ENCODE data around the gene TAS2R9.
"Not testable (repeated sequence)": the region's sequence is repeated elsewhere in the genome, so short reads cannot be mapped to it uniquely, and the experiment has no call there.

The TAS2R9 gene

GRCh38 chr12:10810068-10810467 lies at the start of gene TAS2R9:
Gene TAS2R9, minus strand, starts transcription at chr12:10810168. Its CDS starts 93 bp downstream, at chr12:10810075.
- DNase-seq (ENCODE audit: low read depth), result no peak

- DNase-seq (ENCODE audit: low read depth), result no peak
These were observed 45.8 kb upstream of the TAS2R9 start for GRCh38 chr12:10855807-10856206.

GRCh38 chr12:10853776-10854175 lies 43.8 kb upstream of the TAS2R9 start:
- DNase-seq (ENCODE audit: low read depth), result no peak

- no peak for DNase-seq (ENCODE audit: low read depth)
These were observed 41.4 kb upstream of the TAS2R9 start for GRCh38 chr12:10851243-10851858.

GRCh38 chr12:10849425-10849878 lies 39.5 kb upstream of the TAS2R9 start, which contains the start of gene PRR4:
Gene PRR4, minus strand, starts transcription at chr12:10849475. Its CDS starts 38 bp downstream, at chr12:10849437.
- no peak for DNase-seq (ENCODE audit: low read depth)

GRCh38 chr12:10847744-10848143 lies 37.8 kb upstream of the TAS2R9 start:
- no peak for DNase-seq (ENCODE audit: low read depth)

- no peak for DNase-seq (ENCODE audit: low read depth)
These were observed 32.9 kb upstream of the TAS2R9 start for GRCh38 chr12:10842862-10843261.

- DNase-seq (ENCODE audit: low read depth), result no peak
These were observed 28.5 kb upstream of the TAS2R9 start for GRCh38 chr12:10838461-10838860.

- no peak for DNase-seq (ENCODE audit: low read depth)
These were observed 20.0 kb upstream of the TAS2R9 start for GRCh38 chr12:10829994-10830393.

GRCh38 chr12:10826258-10826657 lies 16.3 kb upstream of the TAS2R9 start, which contains the start of gene TAS2R10:
Gene TAS2R10, minus strand, starts transcription at chr12:10826358. Its CDS starts 89 bp downstream, at chr12:10826269.
- DNase-seq (ENCODE audit: low read depth), result no peak

- no peak for DNase-seq (ENCODE audit: low read depth)
These were observed 15.0 kb upstream of the TAS2R9 start for GRCh38 chr12:10824957-10825356.

- no peak for DNase-seq (ENCODE audit: low read depth)
These were observed 2.0 kb upstream of the TAS2R9 start for GRCh38 chr12:10811883-10812536.

GRCh38 chr12:10807186-10807585 lies 2.8 kb downstream of the TAS2R9 start, which contains the start of gene TAS2R8:
Gene TAS2R8, minus strand, starts transcription at chr12:10807286. Its CDS starts 306 bp downstream, at chr12:10806980.
- no peak for DNase-seq (ENCODE audit: low read depth)

- no peak for DNase-seq (ENCODE audit: low read depth)
These were observed 7.4 kb downstream of the TAS2R9 start, which contains the start of gene TAS2R7 for GRCh38 chr12:10802587-10802986. Gene TAS2R7, minus strand, starts transcription at chr12:10802627. Its CDS starts 57 bp downstream, at chr12:10802570.

- no peak for DNase-seq (ENCODE audit: low read depth)
These were observed 8.2 kb downstream of the TAS2R9 start for GRCh38 chr12:10801741-10802140.

GRCh38 chr12:10794222-10794621 lies 15.7 kb downstream of the TAS2R9 start:
- DNase-seq (ENCODE audit: low read depth), result no peak

GRCh38 chr12:10791769-10792168 lies 18.2 kb downstream of the TAS2R9 start:
- DNase-seq (ENCODE audit: low read depth), result not testable (repeated sequence)

GRCh38 chr12:10783252-10783651 lies 26.7 kb downstream of the TAS2R9 start:
- DNase-seq (ENCODE audit: low read depth), result no peak

GRCh38 chr12:10779103-10779502 lies 30.9 kb downstream of the TAS2R9 start:
- DNase-seq (ENCODE audit: low read depth), result no peak

- no peak for DNase-seq (ENCODE audit: low read depth)
These were observed 38.7 kb downstream of the TAS2R9 start for GRCh38 chr12:10771132-10771733.

- no peak for DNase-seq (ENCODE audit: low read depth)
These were observed 50.3 kb downstream of the TAS2R9 start for GRCh38 chr12:10759657-10760056.

Data from non-pigmented ciliary epithelial cell (primary cell).